CD4-positive, alpha-beta T cell treated with Interleukin-17A for 4 hours (primary cell): ENCODE results near the gene SSNA1.
"Not testable (repeated sequence)": the region's sequence is repeated elsewhere in the genome, so short reads cannot be mapped to it uniquely, and the experiment has no call there.

Experiments
- DNase-seq: peaks from one replicate; pipeline ENCODE4 v3.0.0-alpha.2; 2020; ENCODE audit warnings: mixed read lengths

The SSNA1 gene

DNA sequence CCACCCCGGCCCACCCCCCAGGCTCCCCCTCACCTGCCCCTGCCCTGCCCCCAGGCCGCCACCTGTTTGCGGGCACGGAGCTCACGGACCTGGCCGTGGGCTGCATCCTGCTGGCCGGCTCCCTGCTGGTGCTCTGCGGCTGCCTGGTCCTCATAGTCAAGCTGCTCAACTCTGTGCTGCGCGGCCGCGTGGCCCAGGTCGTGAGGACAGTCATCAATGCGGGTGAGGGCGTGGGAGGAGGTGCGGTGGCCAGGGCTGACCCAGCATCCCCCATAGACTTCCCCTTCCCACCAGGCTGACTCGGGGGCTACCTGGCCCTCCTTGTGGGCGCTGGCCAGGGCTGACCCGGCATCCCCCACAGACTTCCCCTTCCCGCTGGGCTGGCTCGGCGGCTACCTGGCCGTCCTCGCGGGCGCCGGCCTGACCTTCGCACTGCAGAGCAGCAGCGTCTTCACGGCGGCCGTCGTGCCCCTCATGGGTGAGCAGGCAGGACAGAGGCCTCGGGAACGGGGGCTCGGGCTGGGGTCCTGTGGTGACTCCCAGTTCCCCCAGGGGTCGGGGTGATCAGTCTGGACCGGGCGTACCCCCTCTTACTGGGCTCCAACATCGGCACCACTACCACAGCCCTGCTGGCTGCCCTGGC, 45.7 kb downstream of the SSNA1 start:
- DNase-seq = no peak

DNA sequence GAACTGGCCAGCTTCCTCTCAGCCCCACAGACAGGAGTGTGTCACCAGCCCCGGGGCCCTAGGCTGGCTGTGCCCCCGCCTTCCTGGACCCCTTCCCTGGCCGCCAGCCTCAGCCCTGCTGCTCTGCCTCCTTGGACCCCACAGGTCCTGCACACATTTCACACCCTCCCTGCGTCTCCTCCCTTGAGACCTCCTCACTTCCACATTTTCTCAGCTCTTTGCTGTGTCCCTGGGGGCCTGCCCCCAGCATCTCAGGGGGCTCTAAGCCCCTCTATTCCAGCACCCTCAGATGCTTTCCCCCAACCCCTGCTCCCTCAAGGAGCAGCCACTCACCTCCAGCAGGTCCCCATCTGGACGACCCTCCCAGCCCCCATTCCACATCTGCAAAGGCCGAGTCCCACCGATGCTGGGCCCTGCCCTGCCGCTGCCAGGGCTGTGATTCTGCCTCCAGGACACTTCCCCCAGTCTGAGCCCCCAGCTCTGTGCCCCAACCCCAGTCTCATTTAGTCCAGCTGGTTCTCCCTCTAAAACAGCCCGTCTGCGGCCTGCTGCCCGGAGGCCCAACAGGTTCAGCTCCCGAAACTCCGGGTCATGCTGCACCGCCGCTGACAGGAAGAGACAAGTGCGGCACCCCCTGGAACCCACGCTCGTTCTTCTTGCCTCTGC, 46.4 kb downstream of the SSNA1 start:
- no peak for DNase-seq

DNA sequence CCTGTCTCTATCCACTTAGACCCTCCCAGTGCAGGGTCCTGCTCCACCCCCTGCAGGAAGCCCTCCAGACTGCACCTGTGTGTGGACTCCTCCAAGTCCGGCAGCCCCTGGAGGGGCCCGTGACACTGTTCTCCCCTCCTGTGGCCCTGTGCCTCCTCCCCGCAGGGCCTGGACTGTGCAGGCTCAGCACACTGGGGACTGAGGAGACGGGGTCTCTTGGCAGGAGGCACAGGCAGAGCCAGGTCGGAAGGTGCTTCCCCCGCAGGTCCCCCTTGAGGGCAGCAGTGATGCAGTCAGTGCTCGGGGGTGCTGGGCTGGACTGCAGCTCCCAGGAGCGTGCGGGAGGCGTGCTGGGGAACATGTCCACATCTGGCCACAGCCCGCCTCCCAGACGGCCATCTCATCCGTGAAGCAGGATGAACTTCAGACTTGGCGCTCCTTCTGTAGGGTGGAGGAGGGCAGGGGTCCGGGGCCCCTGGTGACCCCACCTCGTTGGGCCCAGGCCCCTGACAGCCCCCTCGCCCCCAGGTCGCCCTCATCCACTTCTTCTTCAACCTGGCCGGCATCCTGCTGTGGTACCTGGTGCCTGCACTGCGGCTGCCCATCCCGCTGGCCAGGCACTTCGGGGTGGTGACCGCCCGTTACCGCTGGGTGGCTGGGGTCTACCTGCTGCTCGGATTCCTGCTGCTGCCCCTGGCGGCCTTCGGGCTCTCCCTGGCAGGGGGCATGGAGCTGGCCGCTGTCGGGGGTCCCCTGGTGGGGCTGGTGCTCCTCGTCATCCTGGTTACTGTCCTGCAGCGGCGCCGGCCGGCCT, 47.2 kb downstream of the SSNA1 start:
- DNase-seq = no peak

DNA sequence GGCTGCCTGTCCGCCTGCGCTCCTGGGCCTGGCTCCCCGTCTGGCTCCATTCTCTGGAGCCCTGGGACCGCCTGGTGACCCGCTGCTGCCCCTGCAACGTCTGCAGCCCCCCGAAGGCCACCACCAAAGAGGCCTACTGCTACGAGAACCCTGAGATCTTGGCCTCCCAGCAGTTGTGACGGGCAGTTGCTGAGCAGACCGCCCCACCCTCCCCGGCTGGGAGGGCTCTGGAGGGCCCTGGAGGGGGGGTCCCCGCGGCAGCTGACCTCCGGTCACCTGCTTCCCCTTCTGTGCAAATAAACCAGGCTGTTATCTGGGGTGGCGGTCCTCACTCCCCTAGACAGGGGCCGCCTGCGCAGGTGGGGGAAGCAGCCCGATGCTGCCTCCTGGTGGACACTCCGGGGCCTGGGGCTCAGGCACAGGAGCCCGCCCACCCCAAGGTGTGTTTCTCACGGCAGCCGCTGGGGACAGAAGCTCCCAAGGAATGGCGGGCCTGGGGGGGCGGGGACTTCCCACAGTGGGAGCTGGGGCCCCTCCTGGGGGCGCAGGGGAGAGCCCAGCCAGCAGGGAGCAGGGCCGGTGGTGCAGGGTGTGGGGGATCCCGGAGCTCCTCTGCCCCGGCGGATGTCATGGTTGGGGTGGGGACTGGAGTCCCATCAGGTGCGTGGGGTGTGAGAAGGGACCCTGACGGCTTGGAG, 47.9 kb downstream of the SSNA1 start:
- DNase-seq = peak; percentile 95

DNA sequence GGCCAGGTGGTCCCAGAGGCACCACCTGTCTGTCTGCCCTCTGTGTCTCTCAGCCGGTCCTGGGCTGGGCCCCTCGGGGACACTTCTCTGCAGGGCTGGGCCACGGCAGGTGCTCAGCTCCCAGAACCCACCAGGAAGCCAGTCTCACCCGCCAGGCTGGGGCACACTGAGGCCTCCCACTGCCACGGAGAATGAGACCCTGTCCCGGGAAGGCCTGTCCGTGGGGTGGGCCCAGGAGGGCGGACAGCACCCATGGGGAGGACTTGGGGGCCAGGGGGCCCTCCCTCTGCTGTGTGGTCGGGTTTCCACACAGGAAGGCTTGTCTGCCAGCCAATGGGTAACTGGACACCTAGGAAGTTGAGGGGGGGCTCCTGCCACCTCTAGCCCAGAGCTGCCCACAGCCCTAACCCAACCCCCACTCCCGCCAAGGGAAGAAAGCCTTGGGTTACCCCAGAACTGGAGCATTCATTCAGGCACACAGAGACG, 48.5 kb downstream of the SSNA1 start:
- no peak for DNase-seq

DNA sequence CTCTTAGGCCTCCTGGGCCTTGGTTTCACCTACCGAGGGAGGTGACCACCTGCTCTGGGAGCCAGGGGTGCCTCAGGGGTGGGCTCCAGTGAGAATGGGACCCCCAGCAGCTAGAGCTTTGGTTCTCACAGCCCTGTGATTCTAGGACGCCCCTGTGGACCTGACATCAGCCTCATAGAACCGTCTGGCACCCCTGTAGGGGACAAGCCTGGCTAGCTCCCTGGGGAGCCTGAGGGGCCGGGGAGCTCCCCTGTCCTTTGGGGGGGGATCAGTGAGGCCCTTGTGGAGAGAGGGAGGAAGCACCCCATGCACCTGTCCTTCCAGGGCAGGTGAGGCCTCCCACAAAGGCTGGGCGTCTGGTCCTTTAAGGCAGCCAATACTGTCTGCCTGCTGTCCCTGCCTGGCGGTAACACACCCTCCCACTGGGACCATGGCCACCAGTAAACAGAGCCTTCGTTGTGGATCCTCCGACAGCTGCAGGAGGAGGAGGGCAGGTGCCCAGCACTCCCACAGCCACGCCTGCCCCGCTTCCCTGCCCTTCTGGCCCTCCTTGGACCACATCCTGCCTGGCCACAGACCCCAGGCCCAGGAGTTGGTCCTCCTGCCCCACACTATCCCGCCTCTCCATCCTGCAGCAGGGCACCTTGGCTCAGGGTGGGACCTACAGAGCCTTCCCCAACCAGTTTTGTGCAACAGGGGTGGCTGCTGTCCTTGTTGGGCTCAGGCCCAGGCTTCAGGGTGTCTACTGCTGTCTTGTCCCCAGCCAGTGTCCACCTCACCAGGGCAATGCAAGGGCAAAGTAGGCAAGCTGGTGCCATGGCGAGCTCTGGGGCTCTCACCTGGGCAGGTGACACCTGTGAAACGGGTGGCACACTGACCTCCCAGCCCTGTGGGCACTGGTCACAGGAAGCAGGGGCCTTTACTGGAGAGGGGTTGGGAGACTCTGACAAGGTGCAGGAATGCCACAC, 49.6 kb downstream of the SSNA1 start:
- DNase-seq = no peak

DNA sequence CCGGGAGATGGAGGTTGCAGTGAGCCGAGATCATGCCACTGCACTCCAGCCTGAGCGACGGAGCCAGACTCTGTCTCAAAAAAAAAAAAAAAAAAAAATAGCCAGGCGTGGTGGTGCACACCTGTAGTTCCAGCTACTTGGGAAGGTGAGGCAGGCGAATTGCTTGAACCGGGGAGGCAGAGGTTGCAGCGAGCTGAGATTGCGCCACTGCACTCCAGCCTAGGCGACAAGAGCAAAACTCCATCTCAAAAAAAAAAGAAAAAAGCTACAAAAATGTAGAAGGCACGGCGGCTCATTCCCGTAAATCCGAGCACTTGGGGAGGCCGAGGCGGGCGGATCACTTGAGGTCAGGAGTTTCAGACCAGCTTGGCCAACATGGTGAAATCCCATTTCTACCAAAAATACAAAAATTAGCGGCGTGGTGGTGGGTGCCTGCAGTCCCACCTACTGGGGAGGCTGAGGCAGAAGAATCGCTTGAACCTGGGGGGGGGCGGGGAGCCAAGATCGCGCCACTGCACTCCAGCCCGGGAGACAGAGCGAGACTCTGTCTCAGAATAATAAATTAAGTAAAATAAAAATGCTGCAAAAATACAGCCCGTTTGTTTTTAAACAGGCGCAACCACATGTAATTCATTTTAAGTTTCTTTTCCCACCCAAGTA, 51.2 kb downstream of the SSNA1 start:
- not testable (repeated sequence) for DNase-seq
